ENCODE results near the gene CEP70.

Gene CEP70

DNA sequence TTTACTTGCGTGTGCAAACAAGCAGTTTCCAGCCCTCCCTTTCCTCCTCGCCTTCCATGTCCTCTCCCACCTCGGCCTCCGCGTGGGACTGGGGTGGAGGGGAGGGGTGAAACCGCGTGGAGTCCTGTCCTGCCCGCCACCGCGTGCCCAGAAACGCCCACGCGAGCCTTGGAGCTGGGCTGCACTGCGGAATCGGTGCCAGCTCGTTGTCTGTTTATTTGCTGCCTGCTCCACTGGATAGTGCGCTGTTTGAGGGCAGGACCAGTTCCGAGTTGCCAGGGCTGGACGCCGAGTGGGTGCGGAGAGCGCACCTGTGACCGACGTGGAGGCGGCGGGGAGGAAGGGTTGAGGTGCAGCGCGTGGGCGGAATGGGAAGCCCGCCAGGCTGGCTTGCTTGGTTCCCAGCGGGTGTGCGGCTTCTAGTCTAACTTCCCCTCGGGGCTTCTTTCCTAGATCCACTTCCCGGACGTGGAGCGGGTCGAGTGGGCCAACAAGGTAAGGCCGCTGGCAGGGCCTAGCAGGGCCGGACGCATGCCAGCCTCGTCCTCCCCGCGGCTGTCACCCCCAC is 142.4 kb downstream of the CEP70 start:
- Histone ChIP-seq H2AFZ (ENCODE audit: low read length) (no peak overlapping the region), H3K27me3 (ENCODE audit: insufficient read depth, low read length) (no peaks in the 10 kb centered on the region), H3K4me1 (ENCODE audit: insufficient read depth, low read length, severe bottlenecking) (no peaks in the 10 kb centered on the region), H3K9ac (ENCODE audit: low read length) (no peak overlapping the region), H3K9me2 (ENCODE audit: low read depth, low read length) (no peaks in the 10 kb centered on the region), H4K20me1 (ENCODE audit: insufficient read depth, low read length) (no peaks in the 10 kb centered on the region), H3K36me3 (ENCODE audit: insufficient read depth, low read length) (no peaks in the 10 kb centered on the region), H3F3A (ENCODE audit: insufficient read depth, low read length) (no peaks in the 10 kb centered on the region), H3K4me2 (ENCODE audit: low read length) (no peak overlapping the region), H3K27ac (ENCODE audit: low read depth, low read length, poor library complexity, severe bottlenecking) (no peak overlapping the region), H3K4me3 (ENCODE audit: low read depth, low read length, poor library complexity, severe bottlenecking) (no peak overlapping the region), H3K79me2 (ENCODE audit: insufficient read depth, low read length) (no peaks in the 10 kb centered on the region), H3K9me3 (ENCODE audit: low read length) (no peaks in the 10 kb centered on the region)
- TF ChIP-seq EZH2 (IDR thresholded peaks at IDR 0.05; ENCODE audit: borderline replicate concordance, low read length): no peak
- TF ChIP-seq CTCF (IDR thresholded peaks at IDR 0.05; ENCODE audit: low read length): no peak

DNA sequence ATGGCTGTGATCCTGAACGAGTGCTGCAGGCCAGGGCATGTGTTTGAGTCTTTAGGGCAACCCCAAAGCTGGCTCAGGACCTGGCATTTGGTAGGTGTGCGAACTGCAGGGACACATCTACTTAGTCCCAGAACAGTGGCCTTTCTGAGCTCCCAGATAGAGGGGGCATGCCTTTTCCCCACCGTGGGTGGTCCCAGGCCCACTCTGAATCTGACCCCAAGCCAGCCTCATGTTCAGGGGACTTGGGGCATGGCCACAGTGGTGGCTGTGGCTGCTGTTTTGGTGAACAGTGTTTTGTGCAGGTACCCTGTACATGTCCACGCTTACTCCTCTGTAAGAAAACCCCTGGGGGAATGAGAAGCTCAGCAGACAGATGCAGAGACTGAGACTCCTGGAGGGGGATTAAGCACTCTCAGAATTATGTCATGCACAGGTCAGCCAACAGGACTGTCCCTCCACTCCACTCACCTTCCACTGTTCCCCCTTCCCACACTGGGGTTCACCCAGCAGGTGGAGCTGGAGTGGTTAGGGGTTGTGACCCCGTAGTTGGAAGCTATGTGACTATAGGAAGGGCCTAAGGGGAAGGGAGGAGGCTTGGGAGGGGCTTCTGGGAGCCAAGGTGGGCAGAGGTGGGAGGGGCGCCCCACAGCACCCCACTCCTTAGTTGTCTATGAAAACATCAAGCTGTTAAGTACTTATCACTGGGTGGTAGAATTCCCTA is 143.2 kb downstream of the CEP70 start:
- Histone ChIP-seq H3K27ac (ENCODE audit: low read depth, low read length, poor library complexity, severe bottlenecking) (no peak overlapping the region), H3K4me1 (ENCODE audit: insufficient read depth, low read length, severe bottlenecking) (no peaks in the 10 kb centered on the region), H3F3A (ENCODE audit: insufficient read depth, low read length) (no peaks in the 10 kb centered on the region), H3K36me3 (ENCODE audit: insufficient read depth, low read length) (no peaks in the 10 kb centered on the region), H3K4me3 (ENCODE audit: low read depth, low read length, poor library complexity, severe bottlenecking) (no peak overlapping the region), H3K9me2 (ENCODE audit: low read depth, low read length) (no peaks in the 10 kb centered on the region), H3K4me2 (ENCODE audit: low read length) (no peak overlapping the region), H3K9ac (ENCODE audit: low read length) (no peak overlapping the region), H3K27me3 (ENCODE audit: insufficient read depth, low read length) (no peaks in the 10 kb centered on the region), H3K9me3 (ENCODE audit: low read length) (no peaks in the 10 kb centered on the region), H4K20me1 (ENCODE audit: insufficient read depth, low read length) (no peaks in the 10 kb centered on the region), H2AFZ (ENCODE audit: low read length) (no peak overlapping the region), H3K79me2 (ENCODE audit: insufficient read depth, low read length) (no peaks in the 10 kb centered on the region)
- no peak for TF ChIP-seq CTCF (IDR thresholded peaks at IDR 0.05; ENCODE audit: low read length)
- no peak for TF ChIP-seq EZH2 (IDR thresholded peaks at IDR 0.05; ENCODE audit: borderline replicate concordance, low read length)

DNA sequence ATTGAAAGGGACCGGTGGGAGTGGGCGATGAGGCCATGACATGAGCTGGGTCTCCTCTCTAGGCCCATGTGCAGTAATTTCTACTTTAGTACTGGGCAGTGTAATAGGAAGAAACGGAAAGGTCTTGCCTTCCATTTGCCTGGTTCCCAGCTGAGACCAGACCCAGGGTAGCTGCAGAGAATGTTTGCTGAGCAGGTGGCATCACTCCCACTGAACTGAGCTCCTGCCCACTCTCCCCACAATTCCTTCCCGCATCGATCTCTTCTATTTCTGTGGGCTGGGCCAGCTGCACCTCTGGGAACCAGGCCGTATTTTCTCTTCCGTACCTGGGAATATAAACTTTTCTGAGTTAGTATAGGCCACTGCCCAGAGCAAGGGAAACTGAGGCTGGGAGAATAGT is 143.9 kb downstream of the CEP70 start:
- Histone ChIP-seq H3F3A (ENCODE audit: insufficient read depth, low read length) (no peaks in the 10 kb centered on the region), H3K9ac (ENCODE audit: low read length) (no peak overlapping the region), H3K4me1 (ENCODE audit: insufficient read depth, low read length, severe bottlenecking) (no peaks in the 10 kb centered on the region), H3K27ac (ENCODE audit: low read depth, low read length, poor library complexity, severe bottlenecking) (no peak overlapping the region), H3K9me2 (ENCODE audit: low read depth, low read length) (no peaks in the 10 kb centered on the region), H3K4me2 (ENCODE audit: low read length) (no peak overlapping the region), H3K9me3 (ENCODE audit: low read length) (no peaks in the 10 kb centered on the region), H3K79me2 (ENCODE audit: insufficient read depth, low read length) (no peaks in the 10 kb centered on the region), H2AFZ (ENCODE audit: low read length) (no peak overlapping the region), H3K27me3 (ENCODE audit: insufficient read depth, low read length) (no peaks in the 10 kb centered on the region), H3K4me3 (ENCODE audit: low read depth, low read length, poor library complexity, severe bottlenecking) (no peak overlapping the region), H4K20me1 (ENCODE audit: insufficient read depth, low read length) (no peaks in the 10 kb centered on the region), H3K36me3 (ENCODE audit: insufficient read depth, low read length) (no peaks in the 10 kb centered on the region)
- TF ChIP-seq CTCF (IDR thresholded peaks at IDR 0.05; ENCODE audit: low read length) (no peak), EZH2 (IDR thresholded peaks at IDR 0.05; ENCODE audit: borderline replicate concordance, low read length) (no peak)

All from OCI-LY1 (cell line).